Upper lobe of left lung (tissue), 6 donors: ENCODE data around the gene BAMBI. TPM values are rescaled to one million over a fixed set of nuclear protein-coding genes. Genes with fewer than 3 reads are reported as not detected.

ENCODE experiments used
- ATAC-seq, 2 donors: fragments of 200-7000 bp; cut with Tn5 transposase; one replicate each; pipeline ENCODE4 v1.9.1; 2022; ENCODE audit warnings: mild to moderate bottlenecking in 2 of 2, moderate library complexity in 2 of 2; ENCODE audit not compliant: low FRiP score in 2 of 2
- DNase-seq, 2 donors: peaks; one replicate each; pipeline ENCODE4 v3.0.0-alpha.2; 2019 to 2020
- H3K27ac ChIP-seq, 4 donors: fragments of 200-600 bp; sonication (generic); one replicate each; pipeline ENCODE4 v1.5.1; 2016 to 2019
- H3K27me3 ChIP-seq, 4 donors: fragments of 200-600 bp; sonication (generic); one replicate each; pipeline ENCODE4 v1.5.1; 2017 to 2019
- H3K36me3 ChIP-seq, 4 donors: fragments of 200-600 bp; sonication (generic); one replicate each; pipeline ENCODE4 v1.5.1; 2016 to 2019
- H3K4me1 ChIP-seq, 4 donors: fragments of 200-600 bp; sonication (generic); one replicate each; pipeline ENCODE4 v1.5.1; 2018 to 2019
- H3K4me3 ChIP-seq, 4 donors: fragments of 200-600 bp; sonication (generic); one replicate each; pipeline ENCODE4 v1.5.1; 2017 to 2019; ENCODE audit warnings: mild to moderate bottlenecking in 2 of 4, moderate library complexity in 1 of 4
- H3K9me3 ChIP-seq, 4 donors: fragments of 200-600 bp; sonication (generic); one replicate each; pipeline ENCODE4 v1.5.1; 2018 to 2019
- CTCF ChIP-seq, 6 experiments: fragments of 450-650 bp in 4 of 6; fragments of 200-600 bp in 2 of 6; sonication (generic) in 2 of 6; IDR thresholded peaks; one replicate each; pipeline ENCODE4 v1.5.1; 2016 to 2019; ENCODE audit warnings: antibody characterized with exemption in 6 of 6
- EP300 ChIP-seq, 4 donors: sonication (generic); formaldehyde crosslinking; IDR thresholded peaks; one replicate each; pipeline ENCODE4 v1.5.1; 2017; ENCODE audit warnings: antibody characterized with exemption in 4 of 4, control low read depth in 2 of 4
- POLR2A ChIP-seq, 4 donors: fragments of 450-650 bp; IDR thresholded peaks; one replicate each; pipeline ENCODE4 v1.5.1; 2016 to 2017; ENCODE audit warnings: antibody characterized with exemption in 4 of 4, mild to moderate bottlenecking in 2 of 4
- POLR2AphosphoS5 ChIP-seq, 2 donors: sonication (generic); formaldehyde crosslinking; IDR thresholded peaks; one replicate each; pipeline ENCODE4 v1.5.1; 2017; ENCODE audit warnings: antibody characterized with exemption in 2 of 2
- WGBS, 2 donors: methylation state at CpG; one replicate each; pipeline ENCODE4 v1.1.5; 2017 to 2018; 5-methylcytosine and 5-hydroxymethylcytosine counted together
- total RNA-seq, 6 donors: library from RNA; depleted of rRNA in 4 of 6; stranded (reverse); fragments of >200 nt in 4 of 6; gene quantifications; one replicate each; pipeline versions ENCODE4 v1.1.0 to v1.2.1, GENCODE V29; 2016 to 2021
- donor health status: DM: no; HTN: no; CAD: no; lungs with moderate emphysema.
- donor health status: DM: no; HTN: yes; CAD: no; lungs with severe emphysema.

BAMBI gene
- total RNA-seq, 6 donors from 2014 or later = 2.8 to 14.3 (median 8.8) TPM

- Histone ChIP-seq H3K36me3 (no peaks in the 10 kb centered on the region), H3K9me3 (no peaks in the 10 kb centered on the region), H3K4me1 (no peaks in the 10 kb centered on the region), H3K4me3 (no peak overlapping the region), H3K27ac (no peak overlapping the region), H3K27me3 (no peaks in the 10 kb centered on the region)
- DNase-seq (no peak), ATAC-seq (no peak)
- WGBS, 2 donors = 82 to 84% methylated on average over 10 of the region's 10 CpGs
- no peak for TF ChIP-seq CTCF (IDR thresholded peaks at IDR 0.05)
- TF ChIP-seq POLR2AphosphoS5 (IDR thresholded peaks at IDR 0.05) = no peak
- no peak for TF ChIP-seq EP300 (IDR thresholded peaks at IDR 0.05)
- no peak for TF ChIP-seq POLR2A (IDR thresholded peaks at IDR 0.05)
Observed at GRCh38 chr10:28713626-28714352, 36.5 kb downstream of the BAMBI start.

- ATAC-seq = no peak
Observed at GRCh38 chr10:28714401-28715053, 37.2 kb downstream of the BAMBI start.

DNA sequence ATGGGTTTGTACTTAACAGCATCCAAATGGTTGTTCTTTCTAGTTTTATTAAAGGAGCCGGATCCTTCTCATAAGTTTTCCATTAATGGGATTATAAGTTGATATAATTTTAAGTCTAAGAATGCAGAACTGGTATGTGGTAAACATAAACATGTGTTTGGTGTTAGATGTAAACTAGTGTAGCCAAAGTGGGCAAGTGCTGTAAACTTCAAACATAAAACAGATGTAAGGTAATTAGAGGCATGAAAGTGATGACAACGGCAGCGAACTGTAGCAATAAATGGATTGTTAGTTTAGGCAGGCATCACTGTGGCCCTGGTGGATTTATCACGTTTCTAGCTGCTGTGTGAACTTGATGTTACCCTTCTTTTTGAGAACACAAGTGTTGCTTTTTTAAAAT lies 37.9 kb downstream of the BAMBI start:
- no peak for TF ChIP-seq CTCF (IDR thresholded peaks at IDR 0.05)
- no peak for TF ChIP-seq POLR2AphosphoS5 (IDR thresholded peaks at IDR 0.05)
- TF ChIP-seq POLR2A (IDR thresholded peaks at IDR 0.05) = no peak
- no peak for TF ChIP-seq EP300 (IDR thresholded peaks at IDR 0.05)
- Histone ChIP-seq H3K4me3 (no peak overlapping the region), H3K36me3 (no peaks in the 10 kb centered on the region), H3K27ac (no peak overlapping the region), H3K9me3 (no peaks in the 10 kb centered on the region), H3K4me1 (no peaks in the 10 kb centered on the region), H3K27me3 (no peaks in the 10 kb centered on the region)
- ATAC-seq (no peak), DNase-seq (no peak)
- 77 to 80% methylated on average over 4 of the region's 4 CpGs for WGBS, 2 donors

More at GRCh38 chr10:28714401-28715053, 37.2 kb downstream of the BAMBI start:
- 65 to 66% methylated on average over 7 of the region's 7 CpGs for WGBS, 2 donors
- H3K4me1 ChIP-seq = no peaks in the 10 kb centered on the region
- H3K27ac ChIP-seq = no peak overlapping the region
- H3K27me3 ChIP-seq = no peaks in the 10 kb centered on the region
- H3K9me3 ChIP-seq = no peaks in the 10 kb centered on the region
- H3K36me3 ChIP-seq = no peaks in the 10 kb centered on the region
- no peak for TF ChIP-seq POLR2AphosphoS5 (IDR thresholded peaks at IDR 0.05)
- TF ChIP-seq EP300 (IDR thresholded peaks at IDR 0.05) = no peak
- no peak for DNase-seq
- no peak overlapping the region for H3K4me3 ChIP-seq

GRCh38 chr10:28715757-28716156 lies 38.4 kb downstream of the BAMBI start:
- no peak for TF ChIP-seq CTCF (IDR thresholded peaks at IDR 0.05)
- no peak for TF ChIP-seq EP300 (IDR thresholded peaks at IDR 0.05)
- TF ChIP-seq POLR2A (IDR thresholded peaks at IDR 0.05) = no peak
- no peak for TF ChIP-seq POLR2AphosphoS5 (IDR thresholded peaks at IDR 0.05)
- 87 to 93% methylated on average over 2 of the region's 2 CpGs for WGBS, 2 donors
- H3K4me3 ChIP-seq = no peak overlapping the region

DNA sequence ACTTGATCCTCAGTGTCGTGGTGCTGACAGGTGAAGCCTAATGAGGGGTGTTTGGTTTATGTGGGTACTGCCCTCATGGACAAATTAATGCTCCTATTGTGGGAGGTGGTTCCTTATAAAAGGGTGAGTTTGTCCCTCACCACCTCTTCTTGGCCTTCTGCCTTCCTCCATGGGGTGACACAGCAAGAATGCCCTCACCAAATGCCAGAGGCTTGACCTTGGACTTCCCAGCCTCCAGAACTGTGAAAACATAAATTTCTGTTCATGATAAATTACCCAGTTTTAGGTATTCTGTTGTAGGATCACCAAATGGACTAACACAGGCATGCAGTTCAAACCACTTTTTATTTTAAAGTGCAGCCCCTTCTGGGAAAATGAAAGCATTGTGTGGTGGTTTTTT lies 39.4 kb downstream of the BAMBI start:
- WGBS, 2 donors = 81 to 87% methylated on average over 1 of the region's 1 CpG
- TF ChIP-seq CTCF (IDR thresholded peaks at IDR 0.05) = no peak
- no peak for TF ChIP-seq POLR2AphosphoS5 (IDR thresholded peaks at IDR 0.05)
- TF ChIP-seq EP300 (IDR thresholded peaks at IDR 0.05) = no peak
- no peak for TF ChIP-seq POLR2A (IDR thresholded peaks at IDR 0.05)
- DNase-seq = no peak
- Histone ChIP-seq H3K4me1 (peaks cover 0 to 5% (median 0%) of the 10 kb centered on the region in 4 donors), H3K27me3 (peaks cover 0 to 5% (median 1%) of the 10 kb centered on the region in 4 donors), H3K27ac (no peak overlapping the region), H3K36me3 (no peaks in the 10 kb centered on the region), H3K4me3 (no peak overlapping the region), H3K9me3 (no peaks in the 10 kb centered on the region)
- no peak for ATAC-seq

More at GRCh38 chr10:28715757-28716156, 38.4 kb downstream of the BAMBI start:
- H3K27ac ChIP-seq = no peak overlapping the region
- H3K4me1 ChIP-seq = no peaks in the 10 kb centered on the region
- ATAC-seq (no peak), DNase-seq (no peak)
- H3K9me3 ChIP-seq = no peaks in the 10 kb centered on the region
- H3K27me3 ChIP-seq = no peaks in the 10 kb centered on the region
- H3K36me3 ChIP-seq = no peaks in the 10 kb centered on the region
